K562 (cell line): Measurements from ENCODE around the gene ABHD3. TPM values are rescaled to one million over a fixed set of nuclear protein-coding genes. Genes with fewer than 3 reads are reported as not detected.

Source experiments
- FOXA3 ChIP-seq, 2 experiments: fragments of 450-650 bp in 1 of 2; sonication (generic) in 1 of 2; formaldehyde crosslinking; IDR thresholded peaks in 1 of 2; conservative IDR thresholded peaks in 1 of 2; 2 replicates each; pipeline versions ENCODE4 v1.4.0 to v1.8.0; 2020 to 2022; ENCODE audit warnings: mild to moderate bottlenecking in 2 of 2, missing genetic modification reagents in 1 of 2
- HDAC1 ChIP-seq, 2 experiments: fragments of 450-650 bp; IDR thresholded peaks; 2 replicates each; pipeline ENCODE4 v1.6.1; 2016 to 2017; ENCODE audit warnings: inconsistent platforms in 1 of 2, mild to moderate bottlenecking in 1 of 2, moderate library complexity in 1 of 2
- POLR2H ChIP-seq: IDR thresholded peaks from 2 replicates; pipeline ENCODE4 v1.6.1; 2016; ENCODE audit warnings: missing genetic modification characterization, low read depth, mild to moderate bottlenecking, control low read depth, missing compliant biosample characterization, moderate library complexity
- PTTG1 ChIP-seq: fragments of 450-650 bp; IDR thresholded peaks from 2 replicates; pipeline ENCODE4 v1.6.1; 2016; ENCODE audit warnings: low read depth, mild to moderate bottlenecking, missing genetic modification characterization, missing compliant biosample characterization
- RBM15 ChIP-seq: fragments of 200-400 bp; formaldehyde crosslinking; IDR thresholded peaks from 2 replicates; pipeline ENCODE4 v1.6.1; 2018; ENCODE audit warnings: mild to moderate bottlenecking, low read length, moderate library complexity; ENCODE audit not compliant: insufficient read depth
- RBM34 ChIP-seq: fragments of 200-400 bp; formaldehyde crosslinking; IDR thresholded peaks from 2 replicates; pipeline ENCODE4 v1.6.1; 2018; ENCODE audit warnings: low read length, borderline replicate concordance; ENCODE audit not compliant: insufficient read depth
- TEAD1 ChIP-seq, 2 experiments: fragments of 450-650 bp in 1 of 2; sonication (generic) in 1 of 2; formaldehyde crosslinking; IDR thresholded peaks; 2 replicates each; pipeline versions ENCODE4 v1.4.0 to v1.8.0; 2020 to 2022; ENCODE audit warnings: mild to moderate bottlenecking in 2 of 2, missing genetic modification reagents in 1 of 2
- ZNF707 ChIP-seq: fragments of 250-450 bp; sonication (Bioruptor Pico); conservative IDR thresholded peaks from 2 replicates; pipeline ENCODE4 v1.8.0; 2022; ENCODE audit warnings: inconsistent platforms, mild to moderate bottlenecking, moderate library complexity
- polyA plus RNA-seq, 8 experiments: library from polyadenylated mRNA; depleted of rRNA in 4 of 8; stranded (reverse) in 5 of 8; unstranded in 3 of 8; fragments of >200 nt; fragmentation: Nextera tagmentation in 2 of 8; fragmentation: Illumina TruSeq in 1 of 8; extraction: Ambion mirVana in 2 of 8; extraction: Trizol in 1 of 8; gene quantifications; 2 replicates each; pipeline versions ENCODE4 v1.2.1 to v1.2.3, GENCODE V29; 2011 to 2014; ENCODE audit warnings: inconsistent platforms in 1 of 8, missing spikeins in 1 of 8
- total RNA-seq, 7 experiments: library from RNA; depleted of rRNA in 6 of 7; stranded (reverse); fragments of >200 nt in 6 of 7; fragmentation: Illumina TruSeq in 2 of 7; extraction: Trizol in 2 of 7; gene quantifications; 2 replicates each; pipeline versions ENCODE4 v1.2.1 to v1.2.3, GENCODE V29; 2011 to 2021; ENCODE audit warnings: low replicate concordance in 1 of 7
- TF ChIP-seq, protein P1 (sequence below): fragments of 200-800 bp; sonication (Bioruptor generic); IDR thresholded peaks from 2 replicates; pipeline ENCODE4 v1.6.1; 2017; ENCODE audit warnings: missing genetic modification characterization, missing compliant biosample characterization
- TF ChIP-seq, protein P2 (sequence below): fragments of 250-450 bp; sonication (Bioruptor Pico); IDR thresholded peaks from 2 replicates; pipeline ENCODE4 v1.9.0; 2021; ENCODE audit warnings: mild to moderate bottlenecking
- TF ChIP-seq, protein P3 (sequence below): sonication (generic); formaldehyde crosslinking; IDR thresholded peaks from 2 replicates; pipeline ENCODE4 v1.8.0; 2022; ENCODE audit warnings: mild to moderate bottlenecking, missing genetic modification reagents
- TF ChIP-seq, protein P4 (sequence below): fragments of 450-650 bp; IDR thresholded peaks from 2 replicates; pipeline ENCODE4 v1.7.0; 2016; ENCODE audit warnings: borderline replicate concordance

The ABHD3 gene
- total and polyA plus RNA-seq, 9 of the 15 experiments (the other 6 are each of a cell fraction or from before 2014, with no cell fraction given) = 6.3 to 38.8 (median 19.4) TPM

DNA sequence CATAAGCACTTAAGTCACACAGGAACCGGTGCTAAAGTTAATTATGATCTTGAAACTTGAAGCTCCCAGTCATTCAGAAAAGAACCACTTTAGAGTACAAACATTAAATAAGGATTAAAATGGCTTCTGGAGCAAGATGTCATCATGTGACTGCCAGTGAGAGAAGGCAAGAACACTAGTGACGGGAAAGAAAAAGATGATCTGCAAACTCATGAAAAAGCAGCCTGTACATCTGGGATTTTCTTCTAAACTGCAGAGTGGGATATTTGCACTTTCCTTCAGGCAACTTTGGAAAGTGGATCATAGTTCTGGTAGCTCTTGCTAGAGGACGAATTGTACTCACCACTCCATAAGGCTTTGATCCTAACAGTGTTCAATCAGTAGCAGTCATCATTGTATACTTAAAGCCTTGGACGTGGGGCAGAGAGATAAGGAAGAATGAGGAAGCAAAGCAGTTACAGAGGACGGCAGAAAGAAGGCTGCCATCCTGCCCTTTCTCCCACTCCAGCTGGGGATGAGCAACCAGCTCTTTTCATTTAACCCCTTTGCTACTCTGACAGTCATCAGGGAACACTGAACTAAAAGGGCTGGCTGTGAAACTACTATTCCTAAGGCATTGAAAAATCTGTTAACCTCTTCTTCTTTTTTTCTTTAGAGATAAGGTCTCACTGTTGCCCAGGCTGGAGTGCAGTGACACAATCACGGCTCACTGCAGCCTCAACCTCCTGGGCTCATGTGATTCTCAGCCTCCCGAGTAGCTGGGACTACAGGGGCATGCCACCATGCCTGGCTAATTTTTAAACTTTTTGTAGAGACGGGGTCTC is 18.1 kb downstream of the ABHD3 start (continued):
- TF ChIP-seq, protein P1, sequence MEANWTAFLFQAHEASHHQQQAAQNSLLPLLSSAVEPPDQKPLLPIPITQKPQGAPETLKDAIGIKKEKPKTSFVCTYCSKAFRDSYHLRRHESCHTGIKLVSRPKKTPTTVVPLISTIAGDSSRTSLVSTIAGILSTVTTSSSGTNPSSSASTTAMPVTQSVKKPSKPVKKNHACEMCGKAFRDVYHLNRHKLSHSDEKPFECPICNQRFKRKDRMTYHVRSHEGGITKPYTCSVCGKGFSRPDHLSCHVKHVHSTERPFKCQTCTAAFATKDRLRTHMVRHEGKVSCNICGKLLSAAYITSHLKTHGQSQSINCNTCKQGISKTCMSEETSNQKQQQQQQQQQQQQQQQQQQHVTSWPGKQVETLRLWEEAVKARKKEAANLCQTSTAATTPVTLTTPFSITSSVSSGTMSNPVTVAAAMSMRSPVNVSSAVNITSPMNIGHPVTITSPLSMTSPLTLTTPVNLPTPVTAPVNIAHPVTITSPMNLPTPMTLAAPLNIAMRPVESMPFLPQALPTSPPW (CRISPR knock-in tag) = 0 out of 2 replicates have a peak, but pooled peaks have one; percentile 15
- TF ChIP-seq, protein P2, sequence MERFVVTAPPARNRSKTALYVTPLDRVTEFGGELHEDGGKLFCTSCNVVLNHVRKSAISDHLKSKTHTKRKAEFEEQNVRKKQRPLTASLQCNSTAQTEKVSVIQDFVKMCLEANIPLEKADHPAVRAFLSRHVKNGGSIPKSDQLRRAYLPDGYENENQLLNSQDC (CRISPR knock-in tag) = no peak
- TF ChIP-seq FOXA3 (CRISPR knock-in tag; conservative IDR thresholded peaks at IDR 0.05 in 1 of 2, IDR thresholded peaks at IDR 0.05 in 1 of 2) (peak in 1 of 2 experiments; percentile 45; a peak in 2 of 4 replicates), TEAD1 (CRISPR knock-in tag; IDR thresholded peaks at IDR 0.05) (no peak; a peak in 1 of 4 replicates), RBM15 (no peak), POLR2H (tag) (no peak), PTTG1 (tag) (no peak), HDAC1 (IDR thresholded peaks at IDR 0.05) (peak in 1 of 2 experiments; percentile 79; a peak in 2 of 4 replicates), RBM34 (no peak), ZNF707 (CRISPR knock-in tag) (no peak)
- TF ChIP-seq, protein P3, sequence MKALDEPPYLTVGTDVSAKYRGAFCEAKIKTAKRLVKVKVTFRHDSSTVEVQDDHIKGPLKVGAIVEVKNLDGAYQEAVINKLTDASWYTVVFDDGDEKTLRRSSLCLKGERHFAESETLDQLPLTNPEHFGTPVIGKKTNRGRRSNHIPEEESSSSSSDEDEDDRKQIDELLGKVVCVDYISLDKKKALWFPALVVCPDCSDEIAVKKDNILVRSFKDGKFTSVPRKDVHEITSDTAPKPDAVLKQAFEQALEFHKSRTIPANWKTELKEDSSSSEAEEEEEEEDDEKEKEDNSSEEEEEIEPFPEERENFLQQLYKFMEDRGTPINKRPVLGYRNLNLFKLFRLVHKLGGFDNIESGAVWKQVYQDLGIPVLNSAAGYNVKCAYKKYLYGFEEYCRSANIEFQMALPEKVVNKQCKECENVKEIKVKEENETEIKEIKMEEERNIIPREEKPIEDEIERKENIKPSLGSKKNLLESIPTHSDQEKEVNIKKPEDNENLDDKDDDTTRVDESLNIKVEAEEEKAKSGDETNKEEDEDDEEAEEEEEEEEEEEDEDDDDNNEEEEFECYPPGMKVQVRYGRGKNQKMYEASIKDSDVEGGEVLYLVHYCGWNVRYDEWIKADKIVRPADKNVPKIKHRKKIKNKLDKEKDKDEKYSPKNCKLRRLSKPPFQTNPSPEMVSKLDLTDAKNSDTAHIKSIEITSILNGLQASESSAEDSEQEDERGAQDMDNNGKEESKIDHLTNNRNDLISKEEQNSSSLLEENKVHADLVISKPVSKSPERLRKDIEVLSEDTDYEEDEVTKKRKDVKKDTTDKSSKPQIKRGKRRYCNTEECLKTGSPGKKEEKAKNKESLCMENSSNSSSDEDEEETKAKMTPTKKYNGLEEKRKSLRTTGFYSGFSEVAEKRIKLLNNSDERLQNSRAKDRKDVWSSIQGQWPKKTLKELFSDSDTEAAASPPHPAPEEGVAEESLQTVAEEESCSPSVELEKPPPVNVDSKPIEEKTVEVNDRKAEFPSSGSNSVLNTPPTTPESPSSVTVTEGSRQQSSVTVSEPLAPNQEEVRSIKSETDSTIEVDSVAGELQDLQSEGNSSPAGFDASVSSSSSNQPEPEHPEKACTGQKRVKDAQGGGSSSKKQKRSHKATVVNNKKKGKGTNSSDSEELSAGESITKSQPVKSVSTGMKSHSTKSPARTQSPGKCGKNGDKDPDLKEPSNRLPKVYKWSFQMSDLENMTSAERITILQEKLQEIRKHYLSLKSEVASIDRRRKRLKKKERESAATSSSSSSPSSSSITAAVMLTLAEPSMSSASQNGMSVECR (CRISPR knock-in tag) = no peak
- TF ChIP-seq, protein P4, sequence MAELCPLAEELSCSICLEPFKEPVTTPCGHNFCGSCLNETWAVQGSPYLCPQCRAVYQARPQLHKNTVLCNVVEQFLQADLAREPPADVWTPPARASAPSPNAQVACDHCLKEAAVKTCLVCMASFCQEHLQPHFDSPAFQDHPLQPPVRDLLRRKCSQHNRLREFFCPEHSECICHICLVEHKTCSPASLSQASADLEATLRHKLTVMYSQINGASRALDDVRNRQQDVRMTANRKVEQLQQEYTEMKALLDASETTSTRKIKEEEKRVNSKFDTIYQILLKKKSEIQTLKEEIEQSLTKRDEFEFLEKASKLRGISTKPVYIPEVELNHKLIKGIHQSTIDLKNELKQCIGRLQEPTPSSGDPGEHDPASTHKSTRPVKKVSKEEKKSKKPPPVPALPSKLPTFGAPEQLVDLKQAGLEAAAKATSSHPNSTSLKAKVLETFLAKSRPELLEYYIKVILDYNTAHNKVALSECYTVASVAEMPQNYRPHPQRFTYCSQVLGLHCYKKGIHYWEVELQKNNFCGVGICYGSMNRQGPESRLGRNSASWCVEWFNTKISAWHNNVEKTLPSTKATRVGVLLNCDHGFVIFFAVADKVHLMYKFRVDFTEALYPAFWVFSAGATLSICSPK = no peak
